ENCODE results near the gene DHX36.

The DHX36 gene

DNA sequence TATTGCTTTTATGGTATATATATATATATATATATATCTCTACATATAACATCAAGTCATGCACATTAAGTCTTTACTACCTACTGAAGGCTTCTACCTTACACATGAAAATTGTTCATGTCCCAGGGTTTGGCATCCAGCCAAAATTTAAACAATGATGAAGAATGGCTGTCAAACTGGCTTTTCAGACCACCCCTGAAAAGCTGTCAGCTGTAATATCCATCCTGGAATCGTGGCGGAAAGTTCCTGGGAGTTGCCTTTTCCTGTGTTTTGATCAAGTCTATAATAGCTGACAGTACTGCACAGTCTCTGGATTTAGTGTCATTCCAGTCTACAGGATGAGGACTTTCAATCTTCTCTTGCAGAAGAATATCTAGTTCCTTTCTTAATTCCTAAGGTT is 48.3 kb downstream of the DHX36 start:
- no peak for DNase-seq

DNA sequence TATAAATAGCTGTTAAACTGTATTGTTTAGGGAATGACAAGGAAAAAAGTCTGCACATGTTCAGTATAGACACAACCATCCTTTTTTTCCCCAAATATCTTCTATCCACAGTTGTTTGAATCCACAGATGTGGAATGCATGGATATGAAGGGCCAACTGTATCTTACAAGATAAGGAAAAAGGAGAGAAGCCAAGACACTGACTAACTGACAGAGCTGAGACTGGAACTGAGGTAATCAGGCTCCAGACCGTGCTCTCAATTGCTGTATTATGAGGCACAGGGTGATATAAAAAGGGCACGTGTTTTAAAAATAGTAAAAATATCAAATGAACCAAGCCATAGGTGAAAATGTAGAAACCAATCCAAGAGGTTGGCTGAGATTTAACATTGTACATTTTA is 49.0 kb downstream of the DHX36 start:
- no peak for DNase-seq

DNA sequence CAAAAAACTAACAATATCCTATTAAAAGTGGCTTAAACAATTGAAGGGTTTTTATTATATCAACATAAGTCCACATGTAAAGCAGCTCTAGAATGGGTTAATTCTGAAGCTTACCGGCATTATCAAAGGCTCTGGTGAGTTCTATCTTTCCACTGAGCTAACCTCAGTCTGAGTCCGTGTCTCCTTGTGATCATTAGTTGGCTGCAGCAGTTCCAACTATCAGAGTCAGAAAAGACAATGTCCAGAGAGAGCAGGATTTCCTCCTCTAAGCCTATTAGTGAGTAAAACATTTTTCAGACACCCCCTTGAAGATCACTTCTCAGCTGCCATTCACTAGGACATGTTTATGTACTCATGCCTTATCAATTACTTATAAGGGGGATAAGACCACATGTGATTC is 49.9 kb downstream of the DHX36 start:
- no peak for DNase-seq

DNA sequence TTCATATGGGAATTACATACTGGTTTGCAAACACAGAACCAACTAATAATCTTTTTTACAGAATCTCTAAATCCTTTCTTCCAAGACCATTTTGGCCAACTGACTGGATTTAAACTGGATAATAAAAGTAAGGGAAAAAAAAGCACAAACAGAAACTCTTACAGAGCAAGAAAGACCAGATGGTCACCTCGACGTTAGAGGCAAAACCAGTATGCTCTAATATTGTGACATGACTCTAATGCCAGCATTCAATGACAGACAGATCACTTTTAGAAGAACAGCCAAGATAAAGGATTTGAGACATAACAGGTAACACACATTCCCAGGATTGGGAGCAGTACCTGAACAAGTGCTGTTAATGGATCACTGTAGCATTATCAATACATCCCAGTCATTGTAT is 50.9 kb downstream of the DHX36 start:
- DNase-seq = no peak

DNA sequence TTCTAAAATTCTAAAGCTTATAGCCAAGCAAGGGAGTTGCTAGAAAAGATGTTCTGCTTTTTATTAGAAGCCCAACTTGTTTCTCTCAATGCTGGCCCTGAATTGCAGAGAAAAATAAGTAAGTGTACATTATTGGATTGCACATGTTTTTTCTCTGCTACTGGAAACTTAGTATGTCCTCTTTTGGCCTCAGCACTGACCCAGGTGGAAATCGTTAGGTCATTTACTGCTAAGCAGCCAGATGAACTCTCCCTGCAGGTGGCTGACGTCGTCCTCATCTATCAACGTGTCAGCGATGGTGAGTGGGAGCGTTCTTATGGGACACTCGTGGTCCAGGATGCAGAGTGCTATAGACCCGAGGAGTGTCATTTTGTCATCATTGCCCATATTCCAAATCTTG is 69.8 kb downstream of the DHX36 start:
- DNase-seq = no peak

DNA sequence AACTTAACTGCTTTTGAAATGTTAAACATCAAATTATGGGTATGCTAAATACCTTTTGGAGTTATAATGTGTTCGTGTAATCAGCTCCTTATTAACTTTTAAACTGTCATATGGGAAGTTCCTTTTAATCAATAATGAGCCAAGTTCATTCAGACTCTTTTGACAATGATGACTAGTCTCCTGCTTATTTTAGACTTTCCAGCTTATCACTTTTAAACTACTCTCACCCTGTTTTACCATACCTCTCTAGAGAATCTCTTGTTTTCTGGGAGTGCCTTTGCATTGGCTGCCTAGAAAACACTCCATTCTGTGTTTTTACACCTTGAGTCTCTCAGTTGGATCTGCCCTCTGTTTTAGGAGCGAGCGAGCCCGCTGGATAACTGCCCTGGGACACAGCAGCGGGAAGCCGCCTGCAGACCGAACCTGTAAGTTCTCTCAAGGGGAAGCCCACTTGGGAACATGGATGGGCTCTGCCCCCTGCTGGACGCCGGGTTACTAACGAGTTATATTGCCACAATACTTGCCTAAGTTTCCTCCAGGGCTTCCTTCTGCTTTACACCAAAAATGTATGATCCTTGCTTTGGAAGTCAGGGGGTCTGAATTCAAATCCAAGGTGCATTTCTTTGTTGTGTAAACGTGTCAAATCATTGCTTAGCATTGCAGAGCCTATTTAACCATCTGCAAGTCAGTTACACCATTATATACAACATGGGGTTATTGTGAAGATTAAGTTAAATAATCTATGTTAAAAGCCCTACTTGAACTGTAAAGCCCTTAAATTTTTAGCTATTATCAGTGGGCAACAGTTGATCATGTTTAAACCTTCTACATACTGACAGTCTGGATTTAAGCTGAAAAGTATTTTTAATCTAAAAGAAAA is 71.3 kb downstream of the DHX36 start:
- peak; percentile 37 for DNase-seq

DNA sequence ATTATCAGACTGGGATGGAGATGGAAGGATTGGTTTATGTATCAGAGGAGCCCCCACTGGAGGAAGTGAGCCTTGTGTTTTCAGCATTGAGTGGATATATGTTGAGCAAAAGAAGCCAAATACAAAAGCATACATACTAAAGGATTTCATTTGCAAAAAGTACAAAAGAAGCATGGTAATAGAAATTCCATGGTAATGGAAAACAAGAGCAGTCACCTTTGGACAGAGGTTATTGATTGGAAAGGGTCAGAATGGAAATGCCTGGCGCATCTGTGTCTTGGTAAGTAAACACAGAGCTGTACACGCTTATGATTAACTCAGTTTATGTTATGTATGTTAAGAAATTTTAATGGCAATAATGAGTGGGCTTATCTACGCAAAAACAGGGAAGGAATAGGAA is 72.7 kb downstream of the DHX36 start:
- DNase-seq = no peak

DNA sequence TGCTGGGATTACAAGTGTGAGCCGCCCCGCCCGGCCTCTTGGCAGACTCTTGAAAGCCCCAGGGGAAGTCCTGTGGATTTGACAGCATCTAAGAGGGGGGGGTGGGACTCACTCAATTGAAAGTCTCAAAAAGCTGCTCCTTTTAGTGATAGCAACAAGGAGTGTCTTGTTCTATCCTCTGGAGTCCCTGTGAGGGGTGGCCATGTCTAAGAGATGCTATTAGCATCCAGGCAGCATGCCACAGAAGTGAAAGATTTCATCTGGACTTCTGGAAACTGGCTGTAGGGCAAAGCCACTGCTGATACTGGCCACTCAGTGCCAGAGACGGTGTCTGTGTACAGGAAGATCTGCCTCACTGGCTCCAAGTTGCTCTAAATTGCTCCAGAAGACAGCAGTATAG is 74.0 kb downstream of the DHX36 start:
- no peak for DNase-seq

DNA sequence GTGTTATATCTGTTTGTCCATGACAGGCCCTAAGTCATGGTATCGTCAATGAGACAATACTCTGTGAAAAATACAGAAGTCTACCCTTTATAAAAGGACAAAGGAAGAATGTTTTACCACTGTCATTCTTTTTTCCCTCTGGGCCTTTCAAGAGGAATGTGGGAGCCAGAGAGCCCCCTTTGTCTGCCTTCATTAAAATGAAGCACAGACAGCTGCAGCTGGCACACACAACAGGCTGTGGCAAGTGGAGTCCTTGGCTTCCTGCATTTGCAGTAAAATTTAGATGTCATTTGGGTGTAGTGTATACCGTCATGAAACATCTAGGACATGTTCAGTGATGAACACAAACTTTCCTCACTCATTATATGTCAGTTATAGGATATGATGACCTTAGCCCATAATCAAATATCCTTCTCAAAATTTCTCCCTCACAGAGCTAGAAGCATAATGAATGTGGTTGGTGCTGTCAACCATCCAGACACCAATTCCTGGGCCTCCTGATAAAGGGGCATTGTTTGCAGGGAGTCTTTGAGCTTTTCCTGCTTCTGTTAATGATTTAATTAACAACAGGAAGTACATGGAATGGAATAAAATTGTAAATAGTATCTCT is 76.4 kb downstream of the DHX36 start:
- no peak for DNase-seq

DNA sequence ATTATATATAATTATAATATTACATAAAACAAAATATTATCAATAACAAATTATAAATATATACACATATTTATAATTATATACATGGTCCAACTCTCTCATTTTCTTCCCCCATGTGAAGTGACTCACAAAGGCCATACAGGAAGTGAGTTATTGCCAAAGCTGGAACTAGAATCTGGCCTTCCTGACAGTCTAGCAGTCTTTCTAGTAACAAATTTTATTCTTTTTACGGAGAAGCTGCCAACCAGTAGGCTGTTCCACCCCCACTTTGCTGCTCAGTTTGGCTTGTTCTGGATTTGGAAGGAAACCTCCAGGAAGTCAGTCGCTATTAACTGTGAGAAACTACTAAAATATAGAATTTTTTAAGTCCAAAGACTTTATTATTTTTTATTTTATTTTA is 79.6 kb downstream of the DHX36 start:
- DNase-seq = no peak

DNA sequence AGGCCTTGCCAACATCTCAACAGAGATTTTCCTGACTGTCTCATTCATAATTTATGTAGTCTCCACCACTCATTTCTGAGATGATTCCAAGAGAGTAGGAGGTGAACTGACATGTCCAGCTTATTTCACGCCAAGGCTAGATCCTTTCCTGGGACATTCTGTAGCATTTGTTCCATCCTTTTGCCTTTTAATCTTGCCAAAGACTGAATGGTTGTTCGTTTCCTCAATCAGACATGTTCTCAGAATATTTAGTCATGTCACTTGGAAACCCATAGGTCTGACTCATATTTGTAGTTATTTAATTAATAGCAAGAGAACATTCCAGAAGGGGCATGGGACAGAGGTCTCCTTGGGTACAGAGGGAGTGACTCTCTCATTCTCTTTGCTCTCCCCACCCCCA is 80.9 kb downstream of the DHX36 start:
- DNase-seq = no peak

DNA sequence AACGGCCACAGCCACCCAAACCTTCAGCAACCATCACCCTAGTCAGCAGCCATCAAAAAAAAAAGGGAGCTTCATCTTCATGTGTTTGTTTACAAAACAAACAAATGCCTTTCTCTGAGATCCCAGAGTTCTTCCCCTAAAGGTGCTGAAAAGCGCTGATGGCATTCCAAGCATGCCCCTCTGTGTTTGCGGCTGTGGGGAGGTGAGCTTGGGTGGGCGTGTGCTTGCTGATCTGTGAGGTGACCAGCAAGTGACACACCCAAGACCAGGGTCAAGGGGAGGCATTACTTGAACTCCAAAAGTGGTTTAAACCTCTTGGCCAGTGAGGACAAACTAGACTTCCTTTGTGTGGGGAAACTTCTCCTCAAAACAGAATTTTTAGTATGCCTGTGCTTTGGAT is 81.5 kb downstream of the DHX36 start:
- no peak for DNase-seq

DNA sequence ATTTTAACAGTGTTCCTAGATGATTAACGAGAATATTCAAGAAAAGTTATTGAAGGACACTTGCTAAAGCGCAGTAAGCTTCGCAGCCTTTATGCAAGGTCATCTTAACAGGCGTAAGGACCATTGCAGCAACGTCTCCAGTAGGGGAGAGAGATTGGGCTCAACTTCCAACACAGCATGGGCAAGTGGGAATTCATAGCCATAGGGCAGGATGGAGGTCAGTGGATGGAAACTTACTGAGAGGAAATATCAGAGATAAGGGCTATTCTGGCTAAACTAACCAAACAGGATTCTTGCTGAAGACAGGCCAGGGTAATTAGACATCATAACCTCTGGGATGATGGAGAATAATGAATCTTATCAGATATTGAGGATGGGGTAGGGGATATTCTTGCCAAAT is 82.8 kb downstream of the DHX36 start:
- DNase-seq = no peak

DNA sequence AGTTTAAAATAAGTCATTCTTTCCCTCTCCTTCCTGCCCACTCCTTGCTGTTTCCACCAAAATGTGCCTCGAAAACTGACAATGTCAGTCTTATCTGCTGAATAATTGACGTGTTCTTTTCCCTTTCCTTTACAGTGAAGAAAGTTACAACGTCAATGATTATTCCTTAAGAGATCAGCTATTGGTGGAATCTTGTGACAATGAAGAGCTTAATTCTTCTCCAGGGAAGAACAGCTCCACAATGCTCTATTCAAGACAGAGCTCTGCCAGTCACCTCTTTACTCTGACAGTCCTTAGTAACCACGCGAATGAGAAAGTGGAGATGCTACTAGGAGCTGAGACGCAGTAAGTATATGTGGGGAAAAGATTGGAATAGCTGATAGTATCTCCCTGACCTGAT is 84.1 kb downstream of the DHX36 start:
- no peak for DNase-seq

DNA sequence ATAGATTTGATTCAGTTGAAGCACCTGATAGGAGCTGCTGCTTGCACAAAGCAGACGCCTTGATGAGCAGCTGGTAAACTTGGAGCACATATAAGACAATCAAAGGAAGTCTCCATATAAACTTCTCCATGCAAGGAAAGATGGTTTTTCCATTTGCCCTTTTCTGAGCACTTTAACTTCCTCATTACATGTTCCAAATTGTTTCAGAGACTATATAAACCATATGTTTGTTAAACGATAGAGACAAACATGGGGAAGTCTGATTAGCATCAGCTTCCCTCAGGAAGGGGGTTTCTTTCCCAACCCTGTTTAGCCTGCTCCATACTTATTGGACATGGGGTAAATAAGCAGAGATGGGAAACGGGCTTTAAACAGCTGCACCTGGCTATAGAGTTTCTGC is 88.0 kb downstream of the DHX36 start:
- DNase-seq = no peak

DNA sequence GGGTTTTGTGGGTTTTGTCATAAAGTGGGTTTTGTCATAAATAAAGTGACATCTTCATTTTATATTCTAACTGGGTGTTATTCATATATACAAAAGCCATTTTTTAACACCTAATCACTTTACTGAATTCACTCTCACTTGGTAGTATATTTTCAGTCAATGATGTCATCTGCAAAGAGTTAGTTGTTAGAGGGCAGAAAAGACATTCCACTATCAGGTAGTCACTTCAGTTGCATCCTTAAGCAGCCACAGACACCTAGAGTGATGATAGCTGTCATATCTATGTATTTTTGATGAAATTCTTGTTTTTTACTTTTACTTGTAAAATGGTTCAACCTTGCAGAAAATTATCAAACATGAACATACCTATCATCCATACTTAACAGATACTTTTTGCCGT is 89.0 kb downstream of the DHX36 start:
- DNase-seq = no peak

DNA sequence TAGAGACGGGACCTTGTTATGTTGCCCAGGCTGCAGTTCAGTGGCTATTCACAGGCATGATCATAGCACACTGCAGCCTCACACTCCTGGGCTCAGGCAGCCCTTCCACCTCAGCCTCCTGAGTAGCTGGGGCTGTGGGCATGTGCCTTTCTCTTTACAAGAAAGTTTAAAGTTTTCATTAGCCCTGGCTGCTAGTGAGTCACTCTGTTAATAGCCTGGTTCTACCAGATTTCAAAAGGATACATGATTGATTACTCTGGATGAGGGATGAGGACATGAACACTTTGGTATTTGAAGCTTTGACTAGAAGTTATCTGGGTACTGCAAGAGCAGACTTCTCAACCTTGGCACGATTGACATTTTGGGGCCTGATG is 95.1 kb downstream of the DHX36 start:
- no peak for DNase-seq

DNA sequence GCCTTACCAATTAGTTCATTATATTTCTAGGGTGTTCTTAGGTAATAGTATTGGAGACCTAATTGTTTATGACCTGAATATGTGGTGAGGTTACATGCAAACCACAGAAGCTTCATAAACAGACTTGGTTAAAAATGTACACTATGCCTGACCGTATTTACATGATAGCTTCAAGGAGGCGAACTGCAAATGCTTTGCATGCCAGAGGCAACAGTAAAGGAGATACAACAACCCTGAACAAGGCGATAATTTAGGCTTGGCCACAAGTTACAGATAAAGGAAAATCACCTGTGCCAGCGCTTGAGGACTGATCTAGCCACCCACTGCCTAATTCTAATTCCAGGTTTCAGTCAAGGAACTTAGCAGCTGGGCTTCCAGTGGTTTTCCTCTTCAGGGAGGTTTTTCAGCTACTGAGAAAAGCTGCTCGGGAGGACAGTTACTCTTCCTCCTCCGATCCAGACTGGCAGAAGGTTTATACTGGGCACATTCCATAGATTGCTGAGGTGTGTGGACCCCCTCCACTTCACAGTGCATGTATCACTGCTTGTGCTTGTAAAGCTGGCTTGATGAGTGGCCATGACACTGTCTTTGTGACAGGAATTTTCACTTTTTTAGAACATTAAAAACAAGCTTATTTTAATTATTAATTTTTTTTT is 95.6 kb downstream of the DHX36 start:
- no peak for DNase-seq

DNA sequence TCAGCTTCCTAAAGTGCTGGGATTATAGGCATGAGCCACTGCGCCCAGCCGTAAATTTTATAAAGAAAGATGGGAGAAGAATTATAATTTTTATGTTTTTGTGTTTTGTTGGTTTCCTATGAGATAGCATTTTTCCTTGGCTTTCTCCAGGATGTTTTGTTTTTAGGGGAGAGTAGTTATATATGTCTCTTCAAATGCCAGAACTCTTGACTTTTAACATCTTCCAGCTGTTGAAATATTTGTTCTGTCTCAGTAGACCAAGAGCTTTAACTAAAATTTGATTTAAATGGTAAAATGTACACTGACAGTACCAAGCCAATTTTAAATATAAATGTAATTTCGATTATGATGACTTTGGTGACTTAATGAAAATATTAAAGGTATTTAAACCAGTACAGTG is 96.8 kb downstream of the DHX36 start:
- DNase-seq = no peak

DNA sequence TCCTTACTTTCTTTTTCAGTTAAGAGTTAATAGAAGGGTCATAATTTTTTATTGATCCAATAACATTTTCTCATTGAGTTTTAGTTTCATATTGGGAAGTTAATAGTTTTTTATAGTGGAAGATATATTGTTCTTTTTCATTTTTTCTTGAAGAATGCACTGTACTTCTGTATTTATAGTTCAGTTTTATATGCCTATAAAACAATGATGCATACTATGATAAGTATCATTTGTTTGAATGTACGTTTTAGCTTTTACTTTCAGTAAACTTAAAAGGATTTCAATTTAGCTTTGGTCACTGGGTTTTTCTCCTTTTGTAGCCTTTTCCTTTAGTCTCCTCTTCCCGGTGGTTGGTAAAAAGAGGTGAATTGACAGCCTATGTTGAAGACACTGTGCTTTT is 98.8 kb downstream of the DHX36 start:
- no peak for DNase-seq

DNA sequence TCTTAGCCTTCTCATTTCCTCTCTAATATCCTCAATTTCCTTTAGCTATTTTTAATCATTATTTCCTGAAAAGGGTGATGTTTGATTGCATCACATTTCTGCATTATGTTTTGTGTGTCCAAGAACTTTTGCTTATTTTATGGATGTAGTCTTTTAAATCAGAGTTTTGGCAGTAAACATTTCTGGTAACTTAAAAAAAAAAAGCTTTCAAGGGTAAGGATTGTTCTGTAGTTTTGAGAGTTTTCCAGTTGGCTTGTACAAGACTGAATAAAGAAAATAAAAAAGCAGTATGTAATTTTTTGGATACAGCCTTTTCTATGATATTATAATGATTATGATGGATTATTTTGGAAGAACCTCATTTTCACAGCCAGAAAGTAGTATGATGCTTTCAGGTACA is 99.4 kb downstream of the DHX36 start:
- DNase-seq = no peak

DNA sequence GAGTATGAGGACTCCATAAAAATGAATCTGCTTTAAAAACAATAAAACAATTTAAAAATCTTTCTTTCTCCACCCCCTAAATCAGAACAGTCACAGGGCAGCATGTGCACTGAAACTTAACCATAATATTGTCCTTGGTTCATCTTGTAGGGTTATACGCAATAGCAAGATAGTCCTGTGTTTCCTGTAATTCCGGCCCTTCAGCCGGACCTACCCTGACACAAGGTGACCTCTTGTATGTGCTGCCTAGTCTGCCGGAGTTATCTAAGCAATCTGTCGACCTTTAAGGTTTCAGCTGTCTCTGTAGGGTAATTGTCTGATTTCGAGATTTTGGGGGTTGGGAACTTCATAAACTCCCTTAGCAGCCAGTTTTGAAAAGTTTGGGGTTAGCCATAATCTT is 99.9 kb downstream of the DHX36 start:
- DNase-seq = no peak

DNA sequence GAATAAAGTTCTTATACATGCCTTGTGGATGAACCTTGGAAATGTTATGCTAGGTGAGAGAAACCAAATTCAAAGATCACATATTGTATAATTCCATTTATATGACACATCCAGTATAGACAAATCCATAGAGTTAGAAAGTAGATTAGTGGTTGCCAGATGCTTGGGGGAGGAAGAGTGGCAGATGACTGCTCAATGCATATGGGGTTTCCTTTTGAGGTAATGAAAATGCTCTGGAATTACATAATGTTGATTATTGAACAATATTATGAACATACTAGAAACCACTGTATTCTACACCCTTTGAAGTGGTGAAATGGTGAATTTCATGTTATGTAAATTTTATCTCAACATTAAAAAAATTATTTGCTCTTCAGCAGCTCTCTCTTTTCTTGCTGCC is 100.8 kb downstream of the DHX36 start:
- DNase-seq = no peak
